Measurements from ENCODE around the gene RIMS3.

RIMS3 gene

DNA sequence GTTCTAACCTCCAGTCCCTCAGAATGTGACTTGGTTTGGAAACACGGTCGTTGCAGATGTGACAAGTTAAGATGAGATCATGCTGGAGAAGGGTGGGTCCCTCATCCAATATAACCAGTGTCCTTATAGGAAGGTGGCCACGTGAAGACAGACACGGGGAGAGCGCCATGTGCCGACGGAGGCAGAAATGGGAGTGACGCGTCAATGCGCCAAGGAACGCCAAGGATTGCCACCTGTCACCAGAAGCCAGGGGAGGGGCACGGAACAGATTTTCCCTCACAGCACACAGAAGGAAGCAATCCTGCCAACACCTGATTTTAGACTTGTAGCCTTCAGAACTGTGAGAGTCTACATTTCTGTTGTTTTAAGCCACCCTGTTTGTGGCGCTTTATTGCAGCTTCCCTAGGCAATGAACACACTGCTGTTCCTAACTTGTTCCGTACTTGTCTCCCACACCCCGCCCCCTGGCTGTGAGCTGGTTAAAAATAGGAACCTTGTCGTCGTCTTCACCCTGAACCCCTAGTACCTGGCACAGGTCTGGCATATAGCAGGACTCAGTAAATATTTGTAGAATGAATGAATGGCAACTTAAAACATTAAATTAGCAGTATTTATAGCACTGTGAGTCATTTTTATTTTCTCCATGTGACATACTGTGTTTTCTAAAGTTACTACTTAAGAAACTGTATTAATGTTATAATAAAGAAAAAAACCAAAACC is 14.2 kb downstream of the RIMS3 start:
- TF ChIP-seq, protein P1, sequence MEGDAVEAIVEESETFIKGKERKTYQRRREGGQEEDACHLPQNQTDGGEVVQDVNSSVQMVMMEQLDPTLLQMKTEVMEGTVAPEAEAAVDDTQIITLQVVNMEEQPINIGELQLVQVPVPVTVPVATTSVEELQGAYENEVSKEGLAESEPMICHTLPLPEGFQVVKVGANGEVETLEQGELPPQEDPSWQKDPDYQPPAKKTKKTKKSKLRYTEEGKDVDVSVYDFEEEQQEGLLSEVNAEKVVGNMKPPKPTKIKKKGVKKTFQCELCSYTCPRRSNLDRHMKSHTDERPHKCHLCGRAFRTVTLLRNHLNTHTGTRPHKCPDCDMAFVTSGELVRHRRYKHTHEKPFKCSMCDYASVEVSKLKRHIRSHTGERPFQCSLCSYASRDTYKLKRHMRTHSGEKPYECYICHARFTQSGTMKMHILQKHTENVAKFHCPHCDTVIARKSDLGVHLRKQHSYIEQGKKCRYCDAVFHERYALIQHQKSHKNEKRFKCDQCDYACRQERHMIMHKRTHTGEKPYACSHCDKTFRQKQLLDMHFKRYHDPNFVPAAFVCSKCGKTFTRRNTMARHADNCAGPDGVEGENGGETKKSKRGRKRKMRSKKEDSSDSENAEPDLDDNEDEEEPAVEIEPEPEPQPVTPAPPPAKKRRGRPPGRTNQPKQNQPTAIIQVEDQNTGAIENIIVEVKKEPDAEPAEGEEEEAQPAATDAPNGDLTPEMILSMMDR (conservative IDR thresholded peaks at IDR 0.05; ENCODE audit: low read length), result no peak
- no peak overlapping the region for H3K4me3 ChIP-seq (ENCODE audit: low read length)
- DNase-seq (ENCODE audit: low read depth), result no peak

DNA sequence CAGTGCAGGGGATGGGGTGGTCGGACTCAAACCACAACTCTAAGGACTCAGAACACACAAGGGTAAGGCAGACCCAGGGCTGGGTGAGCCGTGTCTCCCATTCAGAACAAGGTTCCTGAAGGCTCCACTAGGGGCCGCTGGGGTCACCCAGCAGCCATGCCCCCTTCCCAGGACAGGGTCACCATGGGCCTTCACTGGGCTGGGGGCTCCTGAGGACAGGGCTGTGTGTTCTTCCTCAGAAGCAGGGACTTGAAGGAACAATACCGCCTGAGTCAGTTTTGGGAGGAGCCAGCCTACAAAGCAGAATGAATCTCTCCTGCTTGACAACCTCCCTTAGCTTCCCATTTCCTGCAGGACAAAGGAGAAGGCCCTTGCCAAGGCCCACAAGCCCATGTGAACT is 15.4 kb downstream of the RIMS3 start:
- DNase-seq (ENCODE audit: low read depth), result no peak
- TF ChIP-seq, protein P1 (conservative IDR thresholded peaks at IDR 0.05; ENCODE audit: low read length), result peak; percentile 27
- H3K4me3 ChIP-seq (ENCODE audit: low read length), result no peak overlapping the region

DNA sequence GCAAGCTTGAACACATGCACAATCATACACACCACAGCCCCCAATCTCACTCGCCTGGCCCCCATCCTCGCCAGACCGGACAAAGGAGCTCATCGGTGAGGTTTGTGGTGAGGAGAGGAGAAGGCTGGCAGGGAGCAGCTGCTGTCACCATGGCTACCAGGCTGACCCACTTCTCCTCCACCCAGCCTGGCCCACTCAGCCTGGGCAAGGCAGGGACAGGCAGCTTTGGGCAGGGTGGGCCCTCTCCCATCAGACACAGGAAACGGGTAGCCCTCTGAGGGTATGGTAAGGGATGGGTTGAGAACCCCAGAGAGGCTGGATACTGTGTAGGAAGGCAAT is 15.9 kb downstream of the RIMS3 start:
- DNase-seq (ENCODE audit: low read depth), result no peak
- TF ChIP-seq, protein P1 (conservative IDR thresholded peaks at IDR 0.05; ENCODE audit: low read length), result no peak
- no peak overlapping the region for H3K4me3 ChIP-seq (ENCODE audit: low read length)

DNA sequence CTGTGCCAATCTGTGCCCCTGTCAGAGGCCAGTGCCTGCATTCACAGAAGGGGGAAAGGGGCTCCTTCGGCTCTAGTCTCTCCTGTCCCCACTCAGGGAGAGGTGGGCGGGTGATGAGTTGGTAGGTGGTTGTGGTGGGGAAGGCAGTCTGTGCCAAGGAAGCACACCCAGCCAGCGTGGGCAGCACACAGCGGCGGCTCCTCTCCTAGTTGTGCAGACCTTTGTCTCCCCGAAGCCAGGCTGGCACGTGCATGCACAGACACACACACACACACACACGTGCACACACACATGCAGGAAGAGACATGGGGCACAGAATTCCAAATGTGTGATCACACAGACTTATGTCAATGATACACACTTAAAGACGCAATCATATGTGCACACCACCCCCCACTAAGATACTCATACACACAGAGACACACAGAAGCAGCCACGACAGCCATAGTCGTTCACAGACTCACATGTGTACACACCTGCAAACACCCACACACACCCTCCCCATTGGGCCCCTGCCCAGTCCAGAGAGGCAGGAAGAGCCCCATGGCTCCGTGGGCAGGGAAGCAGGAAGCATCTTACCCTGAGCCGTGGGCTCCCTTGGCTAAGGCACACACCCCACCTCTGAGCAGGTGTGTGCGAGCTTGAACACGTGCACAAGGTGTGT is 16.4 kb downstream of the RIMS3 start:
- DNase-seq (ENCODE audit: low read depth), result no peak
- TF ChIP-seq, protein P1 (conservative IDR thresholded peaks at IDR 0.05; ENCODE audit: low read length), result no peak
- H3K4me3 ChIP-seq (ENCODE audit: low read length), result no peak overlapping the region

DNA sequence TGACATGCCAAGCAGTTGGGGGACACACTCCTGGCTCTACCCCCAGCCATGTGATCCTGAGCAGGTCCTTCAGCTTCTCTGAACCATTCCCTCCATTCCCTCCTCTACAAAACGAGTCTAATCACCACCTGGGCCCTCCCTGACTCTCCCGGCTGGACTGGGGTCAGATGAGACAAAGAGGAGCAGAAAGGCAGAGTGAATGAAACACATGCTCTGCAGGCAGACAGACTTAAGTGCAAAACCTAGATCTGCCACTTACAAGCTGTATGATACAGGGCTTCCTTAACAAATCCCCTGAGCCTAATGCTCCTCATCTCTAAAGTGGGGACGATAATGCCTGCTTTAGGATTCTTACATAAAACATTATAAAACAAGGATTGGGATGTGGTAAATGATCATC is 17.3 kb downstream of the RIMS3 start:
- DNase-seq (ENCODE audit: low read depth), result no peak
- TF ChIP-seq, protein P1 (conservative IDR thresholded peaks at IDR 0.05; ENCODE audit: low read length), result no peak

DNA sequence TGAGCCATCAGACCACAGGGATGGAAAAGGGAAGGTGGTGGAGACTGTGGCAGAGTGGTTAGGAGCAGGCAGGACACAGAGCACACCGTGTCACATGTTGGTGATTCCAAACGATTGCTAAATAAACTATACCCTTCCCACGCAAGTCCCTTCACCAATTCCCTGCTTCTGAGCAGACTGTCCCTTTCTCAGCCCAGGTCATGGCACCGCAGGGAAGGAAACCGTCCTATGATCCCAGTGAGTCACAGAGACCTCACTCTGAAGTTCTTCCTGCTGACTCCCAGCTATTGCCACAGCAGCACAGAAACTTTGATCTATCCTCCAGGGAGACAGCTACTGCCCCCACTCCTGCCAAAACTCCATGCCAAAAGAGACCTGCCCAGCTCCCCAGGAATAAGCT is 19.2 kb downstream of the RIMS3 start:
- TF ChIP-seq, protein P1 (conservative IDR thresholded peaks at IDR 0.05; ENCODE audit: low read length), result no peak
- no peak overlapping the region for H3K4me3 ChIP-seq (ENCODE audit: low read length)
- DNase-seq (ENCODE audit: low read depth), result peak; percentile 27

More for the DNA sequence above, 17.3 kb downstream of the RIMS3 start:
- H3K4me3 ChIP-seq (ENCODE audit: low read length), result no peak overlapping the region

DNA sequence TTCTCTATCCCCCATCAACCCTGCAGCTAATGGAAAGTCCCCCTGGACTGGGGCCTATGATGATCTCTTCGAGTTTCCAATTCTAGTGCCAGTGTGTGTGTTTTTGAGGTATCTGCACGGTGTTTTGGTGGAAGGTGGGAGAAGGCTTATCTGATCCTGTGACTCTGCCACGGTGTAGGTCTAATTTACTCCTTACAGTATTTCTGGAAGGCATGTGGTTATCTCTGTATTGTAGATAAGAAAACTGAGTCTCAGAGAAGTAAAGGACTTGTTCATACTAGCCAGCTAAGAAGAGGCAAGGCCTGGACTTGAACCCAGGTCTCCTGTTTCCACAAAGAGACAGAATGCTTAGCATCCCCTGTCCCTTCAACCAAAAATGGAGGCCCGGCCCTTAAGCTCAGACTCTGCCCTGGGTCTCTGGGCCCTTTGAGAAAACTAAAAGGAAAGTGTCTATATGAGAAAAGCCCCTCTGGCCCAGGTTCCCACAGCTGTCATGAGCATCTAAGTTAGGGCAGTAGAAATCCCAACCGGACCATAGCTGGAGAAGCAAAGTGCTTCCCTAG is 20.3 kb downstream of the RIMS3 start:
- no peak overlapping the region for H3K4me3 ChIP-seq (ENCODE audit: low read length)
- TF ChIP-seq, protein P1 (conservative IDR thresholded peaks at IDR 0.05; ENCODE audit: low read length), result no peak
- DNase-seq (ENCODE audit: low read depth), result no peak
